GM19099 (cell line): ENCODE data around the gene OR51G2.
"Not testable (repeated sequence)": the region's sequence is repeated elsewhere in the genome, so short reads cannot be mapped to it uniquely, and the experiment has no call there.

Experiments used
- POLR2A ChIP-seq: IDR thresholded peaks from 3 replicates; pipeline ENCODE4 v1.6.1; 2011; ENCODE audit warnings: low read depth; ENCODE audit not compliant: insufficient read length; ENCODE audit errors: extremely low read depth

Gene OR51G2, protein sequence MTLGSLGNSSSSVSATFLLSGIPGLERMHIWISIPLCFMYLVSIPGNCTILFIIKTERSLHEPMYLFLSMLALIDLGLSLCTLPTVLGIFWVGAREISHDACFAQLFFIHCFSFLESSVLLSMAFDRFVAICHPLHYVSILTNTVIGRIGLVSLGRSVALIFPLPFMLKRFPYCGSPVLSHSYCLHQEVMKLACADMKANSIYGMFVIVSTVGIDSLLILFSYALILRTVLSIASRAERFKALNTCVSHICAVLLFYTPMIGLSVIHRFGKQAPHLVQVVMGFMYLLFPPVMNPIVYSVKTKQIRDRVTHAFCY

GRCh38 chr11:4919250-4919649, at the start of gene OR51G2:
Gene OR51G2 (minus strand): TSS chr11:4919350. CDS start chr11:4915663, 3,687 bp downstream.
- no peak for TF ChIP-seq POLR2A

GRCh38 chr11:4962816-4963215, 43.7 kb upstream of the OR51G2 start:
- TF ChIP-seq POLR2A = no peak

- TF ChIP-seq POLR2A = no peak
Observed at GRCh38 chr11:4960877-4961276, 41.7 kb upstream of the OR51G2 start.

GRCh38 chr11:4957396-4957795, 38.2 kb upstream of the OR51G2 start:
- TF ChIP-seq POLR2A = no peak

DNA sequence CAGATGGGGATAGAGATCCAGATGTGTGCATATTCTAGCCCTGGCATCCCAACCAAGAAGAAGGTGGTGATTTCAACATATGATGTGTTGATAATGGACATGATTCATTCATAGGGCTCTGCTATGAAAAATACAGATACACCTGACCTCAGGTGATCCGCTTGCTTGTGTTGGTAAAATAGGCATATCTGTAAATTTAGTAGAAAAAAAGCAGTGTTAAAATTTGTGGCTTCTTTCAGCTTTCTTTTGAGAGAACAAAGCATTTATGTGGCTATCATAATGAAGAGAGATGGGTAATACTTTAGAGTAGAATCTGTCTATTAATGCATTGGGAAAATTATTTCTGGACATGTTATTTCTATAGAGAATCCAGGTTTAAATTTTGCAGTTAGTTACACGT, 36.5 kb upstream of the OR51G2 start, which contains the start of gene OR51A2:
OR51A2 (minus strand) TSS at position 101 of the 400 bp plus-strand sequence; CDS start at position 101, 0 bp downstream.
- TF ChIP-seq POLR2A = not testable (repeated sequence)

GRCh38 chr11:4947505-4947904, 28.4 kb upstream of the OR51G2 start, which contains the start of gene OR51A4:
Gene OR51A4 (minus strand): TSS chr11:4947605. CDS start chr11:4947100, 505 bp downstream.
- TF ChIP-seq POLR2A = no peak

GRCh38 chr11:4936745-4937144, 17.6 kb upstream of the OR51G2 start:
- TF ChIP-seq POLR2A = no peak

DNA sequence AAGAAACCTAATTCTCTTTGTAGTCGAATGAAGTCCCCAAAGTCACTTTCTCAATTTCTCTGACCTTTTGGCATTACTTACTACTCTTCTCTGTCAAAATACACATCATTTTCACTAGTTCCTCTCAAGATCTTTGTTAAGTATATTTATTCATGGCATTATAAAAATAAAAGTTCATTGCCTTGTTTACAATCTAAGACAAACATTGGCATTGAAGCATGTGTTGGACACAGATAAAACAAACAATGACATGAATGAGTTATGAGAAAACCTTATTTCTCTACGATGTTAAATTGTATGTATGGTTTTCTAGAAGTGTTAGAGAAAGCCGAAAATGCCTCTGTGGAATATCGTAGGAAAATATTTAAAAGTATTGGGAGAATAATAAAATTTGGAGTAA, 13.6 kb upstream of the OR51G2 start:
- TF ChIP-seq POLR2A = no peak

- no peak for TF ChIP-seq POLR2A
Observed at GRCh38 chr11:4926608-4927007, 7.5 kb upstream of the OR51G2 start.

GRCh38 chr11:4924239-4924638, 5.1 kb upstream of the OR51G2 start, which contains the start of gene OR51G1:
Gene OR51G1 (minus strand): TSS chr11:4924339. CDS start chr11:4924339, 0 bp downstream.
- no peak for TF ChIP-seq POLR2A

GRCh38 chr11:4922304-4922703, 3.2 kb upstream of the OR51G2 start:
- no peak for TF ChIP-seq POLR2A

DNA sequence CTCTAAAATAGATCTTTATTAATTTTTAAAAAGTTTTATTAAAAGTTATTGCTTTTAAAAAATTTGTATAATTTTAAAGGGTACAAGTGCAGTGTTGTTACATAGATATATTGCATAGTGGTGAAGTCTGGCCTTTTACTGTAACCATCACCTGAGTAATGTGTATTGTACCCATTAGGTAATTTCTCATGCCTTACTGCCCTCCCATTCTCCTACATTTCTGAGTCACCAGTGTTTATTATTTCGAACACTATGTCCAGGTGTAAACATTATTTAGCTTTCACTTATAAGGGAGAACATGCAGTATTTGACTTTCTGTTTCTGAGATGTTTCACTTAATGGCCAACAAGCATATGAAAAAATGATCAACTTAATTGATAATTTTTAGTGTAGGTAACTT, 2.6 kb upstream of the OR51G2 start:
- no peak for TF ChIP-seq POLR2A

- no peak for TF ChIP-seq POLR2A
Observed at GRCh38 chr11:4916581-4916980, 2.6 kb downstream of the OR51G2 start.

DNA sequence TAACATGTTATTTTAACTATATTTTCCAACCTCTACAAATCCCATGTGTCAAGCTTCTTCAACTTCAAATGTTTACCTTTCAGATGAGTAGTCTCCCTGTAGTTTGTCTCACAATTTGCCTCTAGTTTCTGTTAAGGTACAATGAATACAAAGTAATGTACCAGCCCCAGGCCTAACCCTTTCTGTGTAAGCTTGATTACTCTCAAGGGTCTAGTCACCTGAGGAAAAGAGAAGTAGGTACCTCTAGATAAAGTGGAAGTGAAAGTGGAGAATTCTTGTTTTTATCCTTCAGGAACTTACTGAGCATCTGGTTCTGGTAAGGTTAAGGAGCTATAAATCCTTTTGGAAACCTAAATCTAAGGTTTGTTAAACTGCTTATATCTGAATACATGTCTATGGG, 15.7 kb downstream of the OR51G2 start, which contains the start of gene OR51A7:
OR51A7 (plus strand) TSS at position 300 of the 400 bp plus-strand sequence. CDS start 3,587 bp downstream, outside the sequence.
- TF ChIP-seq POLR2A = no peak

GRCh38 chr11:4891996-4892640, 27.0 kb downstream of the OR51G2 start:
- no peak for TF ChIP-seq POLR2A

DNA sequence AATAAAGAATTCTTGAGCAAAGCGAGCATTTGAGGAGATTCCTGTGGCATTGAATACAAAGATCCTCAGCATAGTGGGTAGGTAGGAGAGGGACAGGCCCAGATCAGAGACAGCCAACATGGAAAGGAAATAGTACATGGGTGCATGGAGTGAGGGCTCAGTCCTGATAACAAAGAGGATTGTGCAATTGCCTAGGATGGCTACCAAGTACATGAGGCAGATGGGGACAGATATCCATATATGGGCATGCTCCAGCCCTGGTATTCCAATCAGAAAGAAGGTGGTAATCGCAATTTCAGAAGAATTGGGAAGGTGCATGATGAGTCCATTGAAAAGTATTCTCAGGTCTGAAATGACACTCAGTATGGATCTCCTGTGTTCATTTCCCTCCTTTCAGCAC, 28.9 kb downstream of the OR51G2 start:
- no peak for TF ChIP-seq POLR2A
